DOHH2 (cell line): ENCODE measurements around the gene STAG2.

Source experiments
- EZH2phosphoT487 ChIP-seq: fragments of 200-600 bp; sonication (generic); IDR thresholded peaks from 2 replicates; pipeline ENCODE4 v1.6.1; 2017; ENCODE audit warnings: borderline replicate concordance, mild to moderate bottlenecking, antibody characterized with exemption, low read length, moderate library complexity, mixed read lengths
- TF ChIP-seq, protein P1 (sequence below): fragments of 200-600 bp; sonication (generic); IDR thresholded peaks from one replicate; pipeline ENCODE4 v1.5.1; 2014; ENCODE audit warnings: antibody characterized with exemption, mild to moderate bottlenecking, low read depth, low read length; ENCODE audit not compliant: poor library complexity, severe bottlenecking

DNA sequence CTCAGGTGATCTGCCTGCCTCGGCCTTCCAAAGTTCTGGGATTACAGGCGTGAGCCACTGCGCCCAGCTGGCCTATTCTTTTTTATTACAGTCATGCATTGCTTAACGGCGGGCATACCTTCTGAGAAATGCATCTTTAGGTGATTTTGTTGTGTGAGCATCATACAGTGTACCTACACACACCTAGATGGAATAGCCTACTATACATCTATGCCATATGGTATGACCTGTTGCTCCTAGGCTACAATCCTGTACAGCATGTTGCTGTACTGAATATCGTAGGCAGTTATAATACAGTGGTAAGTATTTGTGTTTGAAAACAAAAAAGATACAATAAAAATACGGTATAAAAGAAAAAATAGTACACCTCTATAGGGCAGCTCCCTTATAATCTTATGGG is 6.0 kb downstream of the STAG2 start:
- TF ChIP-seq EZH2phosphoT487, result no peak
- TF ChIP-seq, protein P1, sequence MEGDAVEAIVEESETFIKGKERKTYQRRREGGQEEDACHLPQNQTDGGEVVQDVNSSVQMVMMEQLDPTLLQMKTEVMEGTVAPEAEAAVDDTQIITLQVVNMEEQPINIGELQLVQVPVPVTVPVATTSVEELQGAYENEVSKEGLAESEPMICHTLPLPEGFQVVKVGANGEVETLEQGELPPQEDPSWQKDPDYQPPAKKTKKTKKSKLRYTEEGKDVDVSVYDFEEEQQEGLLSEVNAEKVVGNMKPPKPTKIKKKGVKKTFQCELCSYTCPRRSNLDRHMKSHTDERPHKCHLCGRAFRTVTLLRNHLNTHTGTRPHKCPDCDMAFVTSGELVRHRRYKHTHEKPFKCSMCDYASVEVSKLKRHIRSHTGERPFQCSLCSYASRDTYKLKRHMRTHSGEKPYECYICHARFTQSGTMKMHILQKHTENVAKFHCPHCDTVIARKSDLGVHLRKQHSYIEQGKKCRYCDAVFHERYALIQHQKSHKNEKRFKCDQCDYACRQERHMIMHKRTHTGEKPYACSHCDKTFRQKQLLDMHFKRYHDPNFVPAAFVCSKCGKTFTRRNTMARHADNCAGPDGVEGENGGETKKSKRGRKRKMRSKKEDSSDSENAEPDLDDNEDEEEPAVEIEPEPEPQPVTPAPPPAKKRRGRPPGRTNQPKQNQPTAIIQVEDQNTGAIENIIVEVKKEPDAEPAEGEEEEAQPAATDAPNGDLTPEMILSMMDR, result no peak
